Measurements from ENCODE around the gene HJV. TPM values are rescaled to one million over a fixed set of nuclear protein-coding genes. Genes with fewer than 3 reads are reported as not detected.
A peak's percentile ranks its signal among the peaks of the same experiment; 100 is the strongest.

The HJV gene
- total RNA-seq, 1 experiment from 2014 or later, result not detected

DNA sequence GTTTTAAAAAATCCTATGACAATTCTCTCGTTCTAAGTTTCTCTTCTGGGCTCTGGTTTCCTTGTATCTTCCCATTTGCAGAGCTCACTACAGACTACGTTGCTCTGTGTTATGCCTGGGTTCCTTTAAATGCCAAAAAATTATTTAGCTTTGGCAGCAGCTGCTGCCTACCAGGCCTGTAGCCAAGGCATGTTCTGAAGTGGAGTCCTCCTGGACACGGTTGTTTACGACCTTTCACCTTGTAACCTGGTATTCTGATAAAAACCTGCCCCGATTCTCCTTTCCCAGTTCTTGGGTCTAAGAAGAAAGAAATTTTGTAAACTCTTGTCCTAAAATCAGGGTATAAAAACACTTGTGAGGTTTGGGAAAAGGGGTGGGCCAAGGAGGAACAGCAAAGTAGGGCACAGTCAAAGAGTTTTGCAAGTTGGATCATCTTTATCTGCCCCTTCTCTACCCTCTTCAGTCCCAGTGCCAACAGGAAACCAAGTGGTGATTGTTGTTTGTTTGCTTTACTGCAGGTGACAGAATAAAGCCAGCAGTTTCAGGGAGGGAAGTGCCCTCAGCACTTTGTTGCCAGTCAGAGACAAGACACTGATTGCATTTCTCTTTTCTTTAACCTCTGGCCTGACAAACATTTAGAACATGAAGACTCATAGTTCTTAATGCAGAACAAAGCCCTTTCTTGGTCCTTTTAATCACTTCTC is 22.1 kb downstream of the HJV start:
- BruUV-seq (replicated peaks), result no TSS peak

DNA sequence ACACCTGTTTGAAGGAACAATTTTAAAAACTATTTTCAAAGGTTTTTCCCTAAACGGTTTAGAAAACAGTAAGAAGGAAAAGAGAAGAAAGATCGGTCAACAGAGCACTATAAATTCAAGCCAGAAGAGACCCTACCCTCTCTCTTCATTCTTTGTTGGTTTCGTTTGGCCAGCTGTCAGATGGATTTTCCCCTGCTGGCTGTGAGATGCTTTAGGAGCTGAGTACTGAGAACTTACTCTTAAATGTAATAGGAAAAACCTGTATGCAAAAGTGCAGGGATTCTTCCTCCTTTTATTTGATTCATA is 23.9 kb downstream of the HJV start:
- no TSS peak for BruUV-seq (replicated peaks)
- DNase-seq (no peak), ATAC-seq (no peak)
- peaks cover 44% of the 10 kb centered on the region for H3K79me2 ChIP-seq (ENCODE audit: low read length)
- no peaks in the 10 kb centered on the region for H3K9me2 ChIP-seq (replicated peaks; ENCODE audit: low read length)
- peaks cover 47% of the 10 kb centered on the region for H3K4me1 ChIP-seq (ENCODE audit: insufficient read depth, low read length)
- ChIA-PET POLR2A (ENCODE audit: unreplicated experiment) (no interaction called here), CTCF (interaction anchor here (0.7 kb wide), 1 partner anchor 10 kb away, joined by 3 read pairs; no protein-coding TSS in a partner anchor)
- no peak overlapping the region for H3K27ac ChIP-seq (ENCODE audit: low read length)
- H3K9me3 ChIP-seq (ENCODE audit: low read length), result no peaks in the 10 kb centered on the region
- H3K4me2 ChIP-seq (ENCODE audit: low read length), result peak overlapping the region; percentile 98
- intact Hi-C loops (cut with micrococcal nuclease), result no loop called here
- peak overlapping the region; percentile 99 for H3K4me3 ChIP-seq (ENCODE audit: low read length)
- peaks cover 30% of the 10 kb centered on the region for H3K36me3 ChIP-seq (ENCODE audit: low read depth, low read length)
- H4K20me1 ChIP-seq (ENCODE audit: low read length), result peaks cover 34% of the 10 kb centered on the region
- H3F3A ChIP-seq (ENCODE audit: low read length, unreplicated experiment), result peaks cover 6% of the 10 kb centered on the region
- peak overlapping the region; percentile 98; the same call in 1 of the 2 replicates for H2AFZ ChIP-seq (ENCODE audit: low read length)
- TF ChIP-seq EZH2phosphoT487 (IDR thresholded peaks at IDR 0.05; ENCODE audit: borderline replicate concordance, low read length) (no peak), EZH2 (IDR thresholded peaks at IDR 0.05; ENCODE audit: low read length, unreplicated experiment) (no peak)
- TF ChIP-seq, protein P1, sequence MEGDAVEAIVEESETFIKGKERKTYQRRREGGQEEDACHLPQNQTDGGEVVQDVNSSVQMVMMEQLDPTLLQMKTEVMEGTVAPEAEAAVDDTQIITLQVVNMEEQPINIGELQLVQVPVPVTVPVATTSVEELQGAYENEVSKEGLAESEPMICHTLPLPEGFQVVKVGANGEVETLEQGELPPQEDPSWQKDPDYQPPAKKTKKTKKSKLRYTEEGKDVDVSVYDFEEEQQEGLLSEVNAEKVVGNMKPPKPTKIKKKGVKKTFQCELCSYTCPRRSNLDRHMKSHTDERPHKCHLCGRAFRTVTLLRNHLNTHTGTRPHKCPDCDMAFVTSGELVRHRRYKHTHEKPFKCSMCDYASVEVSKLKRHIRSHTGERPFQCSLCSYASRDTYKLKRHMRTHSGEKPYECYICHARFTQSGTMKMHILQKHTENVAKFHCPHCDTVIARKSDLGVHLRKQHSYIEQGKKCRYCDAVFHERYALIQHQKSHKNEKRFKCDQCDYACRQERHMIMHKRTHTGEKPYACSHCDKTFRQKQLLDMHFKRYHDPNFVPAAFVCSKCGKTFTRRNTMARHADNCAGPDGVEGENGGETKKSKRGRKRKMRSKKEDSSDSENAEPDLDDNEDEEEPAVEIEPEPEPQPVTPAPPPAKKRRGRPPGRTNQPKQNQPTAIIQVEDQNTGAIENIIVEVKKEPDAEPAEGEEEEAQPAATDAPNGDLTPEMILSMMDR (conservative IDR thresholded peaks at IDR 0.05; ENCODE audit: low read depth, low read length), result no peak
- no peak overlapping the region for H3K9ac ChIP-seq (ENCODE audit: low read length)
- no peaks in the 10 kb centered on the region for H3K27me3 ChIP-seq (ENCODE audit: low read length)

More for the DNA sequence above, 22.1 kb downstream of the HJV start:
- intact Hi-C loops (cut with micrococcal nuclease), result no loop called here
- ChIA-PET CTCF (no interaction called here), POLR2A (ENCODE audit: unreplicated experiment) (no interaction called here)
- H3K36me3 ChIP-seq (ENCODE audit: low read depth, low read length), result peaks cover 12% of the 10 kb centered on the region
- H3K27ac ChIP-seq (ENCODE audit: low read length), result no peak overlapping the region
- H3K9me2 ChIP-seq (replicated peaks; ENCODE audit: low read length), result no peaks in the 10 kb centered on the region
- H3K4me1 ChIP-seq (ENCODE audit: insufficient read depth, low read length), result peaks cover 30% of the 10 kb centered on the region
- H3K4me3 ChIP-seq (ENCODE audit: low read length), result no peak overlapping the region
- no peak for TF ChIP-seq EZH2 (IDR thresholded peaks at IDR 0.05; ENCODE audit: low read length, unreplicated experiment)
- no peak for TF ChIP-seq EZH2phosphoT487 (IDR thresholded peaks at IDR 0.05; ENCODE audit: borderline replicate concordance, low read length)
- TF ChIP-seq, protein P1 (conservative IDR thresholded peaks at IDR 0.05; ENCODE audit: low read depth, low read length), result no peak
- no peak overlapping the region for H3K9ac ChIP-seq (ENCODE audit: low read length)
- peaks cover 27% of the 10 kb centered on the region for H3K79me2 ChIP-seq (ENCODE audit: low read length)
- no peaks in the 10 kb centered on the region for H3K27me3 ChIP-seq (ENCODE audit: low read length)
- H4K20me1 ChIP-seq (ENCODE audit: low read length), result peaks cover 17% of the 10 kb centered on the region
- H3F3A ChIP-seq (ENCODE audit: low read length, unreplicated experiment), result no peaks in the 10 kb centered on the region
- ATAC-seq (peak; percentile 4; the same call in 1 of the 2 replicates), DNase-seq (peak; percentile 39)
- H3K9me3 ChIP-seq (ENCODE audit: low read length), result no peaks in the 10 kb centered on the region
- H2AFZ ChIP-seq (ENCODE audit: low read length), result peak overlapping the region; percentile 0; the same call in 1 of the 2 replicates
- H3K4me2 ChIP-seq (ENCODE audit: low read length), result peak overlapping the region; percentile 2; the same call in 1 of the 2 replicates
